Fibroblast of upper back skin (primary cell): Measurements from ENCODE around the gene ACTL7B.
"Not testable (repeated sequence)": the region's sequence is repeated elsewhere in the genome, so short reads cannot be mapped to it uniquely, and the experiment has no call there.

Experiments
- DNase-seq: peaks from one replicate; pipeline ENCODE4 v3.0.0-alpha.2; 2013

The ACTL7B gene

GRCh38 chr9:108855888-108856287, at the start of gene ACTL7B:
Gene ACTL7B, minus strand, starts transcription at chr9:108855986. Its CDS starts 56 bp downstream, at chr9:108855930.
- no peak for DNase-seq

- no peak for DNase-seq
These were observed 49.7 kb upstream of the ACTL7B start for GRCh38 chr9:108905494-108905893.

GRCh38 chr9:108904161-108904560, 48.4 kb upstream of the ACTL7B start:
- DNase-seq = no peak

GRCh38 chr9:108903420-108904103, 47.8 kb upstream of the ACTL7B start:
- DNase-seq = no peak

GRCh38 chr9:108900176-108900575, 44.4 kb upstream of the ACTL7B start:
- DNase-seq = no peak

- DNase-seq = not testable (repeated sequence)
These were observed 43.4 kb upstream of the ACTL7B start for GRCh38 chr9:108899023-108899695.

- no peak for DNase-seq
These were observed 41.7 kb upstream of the ACTL7B start for GRCh38 chr9:108897324-108898096.

- DNase-seq = no peak
These were observed 38.6 kb upstream of the ACTL7B start for GRCh38 chr9:108894225-108894997.

GRCh38 chr9:108889649-108890067, 33.9 kb upstream of the ACTL7B start:
- peak; percentile 34 for DNase-seq

GRCh38 chr9:108886594-108887271, 30.9 kb upstream of the ACTL7B start:
- not testable (repeated sequence) for DNase-seq

- peak; percentile 76 for DNase-seq
These were observed 30.0 kb upstream of the ACTL7B start for GRCh38 chr9:108885643-108886348.

GRCh38 chr9:108884701-108885100, 28.9 kb upstream of the ACTL7B start:
- DNase-seq = no peak

GRCh38 chr9:108883085-108883484, 27.3 kb upstream of the ACTL7B start:
- no peak for DNase-seq

- no peak for DNase-seq
These were observed 26.5 kb upstream of the ACTL7B start for GRCh38 chr9:108882052-108882888.

- no peak for DNase-seq
These were observed 25.0 kb upstream of the ACTL7B start for GRCh38 chr9:108880738-108881316.

GRCh38 chr9:108877524-108877923, 21.7 kb upstream of the ACTL7B start:
- no peak for DNase-seq

- DNase-seq = no peak
These were observed 20.6 kb upstream of the ACTL7B start for GRCh38 chr9:108876425-108876824.

GRCh38 chr9:108874058-108874788, 18.4 kb upstream of the ACTL7B start:
- DNase-seq = no peak

- peak; percentile 26 for DNase-seq
These were observed 13.4 kb upstream of the ACTL7B start for GRCh38 chr9:108869092-108869725.
